ENCODE data around the gene KLHDC8A. TPM values are rescaled to one million over a fixed set of nuclear protein-coding genes. Genes with fewer than 3 reads are reported as not detected.

Gene KLHDC8A
- total RNA-seq, 1 donor from 2014 or later: 0.12 TPM

- H3K27ac Mint-ChIP-seq (ENCODE audit: unreplicated experiment): no peak overlapping the region
- no peak overlapping the region for H3K4me3 Mint-ChIP-seq (ENCODE audit: unreplicated experiment)
- TF ChIP-seq CTCF (IDR thresholded peaks at IDR 0.05): no peak
- no peak for DNase-seq (ENCODE audit: low spot score)
- H3K4me1 Mint-ChIP-seq (ENCODE audit: low read depth): no peaks in the 10 kb centered on the region
- peaks cover 10% of the 10 kb centered on the region for H3K27me3 Mint-ChIP-seq (ENCODE audit: low read depth)
- no peaks in the 10 kb centered on the region for H3K9me3 Mint-ChIP-seq (ENCODE audit: low read depth)
- H3K36me3 Mint-ChIP-seq (ENCODE audit: low read depth): no peaks in the 10 kb centered on the region
Measured at GRCh38 chr1:205338011-205338410, 18.7 kb downstream of the KLHDC8A start.

- no peak for TF ChIP-seq CTCF (IDR thresholded peaks at IDR 0.05)
- DNase-seq (ENCODE audit: low spot score): no peak
- no peaks in the 10 kb centered on the region for H3K36me3 Mint-ChIP-seq (ENCODE audit: low read depth)
- H3K4me3 Mint-ChIP-seq (ENCODE audit: unreplicated experiment): no peak overlapping the region
- H3K27me3 Mint-ChIP-seq (ENCODE audit: low read depth): peaks cover 10% of the 10 kb centered on the region
- H3K9me3 Mint-ChIP-seq (ENCODE audit: low read depth): no peaks in the 10 kb centered on the region
- H3K27ac Mint-ChIP-seq (ENCODE audit: unreplicated experiment): no peak overlapping the region
- H3K4me1 Mint-ChIP-seq (ENCODE audit: low read depth): no peaks in the 10 kb centered on the region
Measured at GRCh38 chr1:205337481-205337880, 19.2 kb downstream of the KLHDC8A start.

GRCh38 chr1:205335692-205336091, 21.0 kb downstream of the KLHDC8A start:
- DNase-seq (ENCODE audit: low spot score): no peak
- Mint-ChIP-seq H3K27ac (ENCODE audit: unreplicated experiment) (no peak overlapping the region), H3K9me3 (ENCODE audit: low read depth) (no peaks in the 10 kb centered on the region), H3K4me3 (ENCODE audit: unreplicated experiment) (no peak overlapping the region), H3K36me3 (ENCODE audit: low read depth) (no peaks in the 10 kb centered on the region), H3K4me1 (ENCODE audit: low read depth) (no peaks in the 10 kb centered on the region), H3K27me3 (ENCODE audit: low read depth) (peaks cover 12% of the 10 kb centered on the region)
- peak; percentile 99 for TF ChIP-seq CTCF (IDR thresholded peaks at IDR 0.05)

GRCh38 chr1:205332015-205332791, 24.5 kb downstream of the KLHDC8A start:
- Mint-ChIP-seq H3K27me3 (ENCODE audit: low read depth) (peaks cover 16% of the 10 kb centered on the region), H3K9me3 (ENCODE audit: low read depth) (no peaks in the 10 kb centered on the region), H3K4me3 (ENCODE audit: unreplicated experiment) (no peak overlapping the region), H3K4me1 (ENCODE audit: low read depth) (no peaks in the 10 kb centered on the region), H3K27ac (ENCODE audit: unreplicated experiment) (no peak overlapping the region), H3K36me3 (ENCODE audit: low read depth) (no peaks in the 10 kb centered on the region)
- no peak for DNase-seq (ENCODE audit: low spot score)
- TF ChIP-seq CTCF (IDR thresholded peaks at IDR 0.05): no peak

GRCh38 chr1:205330150-205330549, 26.6 kb downstream of the KLHDC8A start:
- Mint-ChIP-seq H3K36me3 (ENCODE audit: low read depth) (no peaks in the 10 kb centered on the region), H3K9me3 (ENCODE audit: low read depth) (no peaks in the 10 kb centered on the region), H3K27me3 (ENCODE audit: low read depth) (peaks cover 20% of the 10 kb centered on the region), H3K27ac (ENCODE audit: unreplicated experiment) (no peak overlapping the region), H3K4me3 (ENCODE audit: unreplicated experiment) (no peak overlapping the region), H3K4me1 (ENCODE audit: low read depth) (peaks cover 2% of the 10 kb centered on the region)
- no peak for DNase-seq (ENCODE audit: low spot score)
- TF ChIP-seq CTCF (IDR thresholded peaks at IDR 0.05): no peak

Measured in chondrocyte (in vitro differentiated cells).